Measurements from ENCODE around the gene MAST3. TPM values are rescaled to one million over a fixed set of nuclear protein-coding genes. Genes with fewer than 3 reads are reported as not detected.

The MAST3 gene
- total RNA-seq, 1 donor from 2014 or later, result 9.6 TPM

DNA sequence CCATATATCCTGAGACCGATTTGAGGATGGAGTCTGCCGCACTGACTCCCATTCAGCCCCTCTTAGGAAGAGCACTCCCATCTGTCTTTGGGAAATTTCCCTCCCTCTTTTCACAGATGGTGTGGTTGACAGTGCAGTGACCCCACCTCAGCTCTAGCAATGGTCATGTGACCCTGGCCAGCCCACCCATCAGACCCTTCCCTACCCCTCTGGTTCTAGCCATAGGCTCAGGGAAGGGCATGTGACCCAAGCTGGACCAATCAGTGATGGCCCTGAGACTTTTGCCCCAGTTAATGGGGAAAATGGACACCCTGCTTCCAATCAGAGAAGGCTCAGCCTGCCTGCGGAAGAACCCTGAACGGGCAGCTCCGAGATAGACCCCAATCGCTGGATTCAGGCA is 37.1 kb upstream of the MAST3 start:
- intact Hi-C loops (cut with DNase I), result no loop called here

GRCh38 chr19:18062028-18062427 is 35.5 kb upstream of the MAST3 start:
- Histone ChIP-seq H3K27ac (no peak overlapping the region), H3K27me3 (no peaks in the 10 kb centered on the region), H3K9me3 (no peaks in the 10 kb centered on the region), H3K4me3 (no peak overlapping the region), H3K4me1 (peaks cover 16% of the 10 kb centered on the region), H3K36me3 (no peaks in the 10 kb centered on the region)
- TF ChIP-seq POLR2A (IDR thresholded peaks at IDR 0.05) (no peak), CTCF (IDR thresholded peaks at IDR 0.05) (no peak), POLR2AphosphoS5 (IDR thresholded peaks at IDR 0.05; ENCODE audit: insufficient read depth in 1 of 2, low read depth in 1 of 2) (no peak)
- intact Hi-C loops (cut with DNase I), result no loop called here
- DNase-seq (ENCODE audit: extremely low spot score in 2 of 2), result no peak

More for the DNA sequence above, 37.1 kb upstream of the MAST3 start:
- Histone ChIP-seq H3K4me1 (peaks cover 16% of the 10 kb centered on the region), H3K4me3 (no peak overlapping the region), H3K9me3 (no peaks in the 10 kb centered on the region), H3K27me3 (no peaks in the 10 kb centered on the region), H3K27ac (no peak overlapping the region), H3K36me3 (no peaks in the 10 kb centered on the region)
- TF ChIP-seq CTCF (IDR thresholded peaks at IDR 0.05) (no peak), POLR2AphosphoS5 (IDR thresholded peaks at IDR 0.05; ENCODE audit: insufficient read depth in 1 of 2, low read depth in 1 of 2) (no peak), POLR2A (IDR thresholded peaks at IDR 0.05) (no peak)
- no peak for DNase-seq (ENCODE audit: extremely low spot score in 2 of 2)

GRCh38 chr19:18063463-18063862 is 34.1 kb upstream of the MAST3 start:
- peaks cover 4% of the 10 kb centered on the region for H3K4me1 ChIP-seq
- intact Hi-C loops (cut with DNase I), result no loop called here
- TF ChIP-seq POLR2A (IDR thresholded peaks at IDR 0.05) (no peak), CTCF (IDR thresholded peaks at IDR 0.05) (no peak), POLR2AphosphoS5 (IDR thresholded peaks at IDR 0.05; ENCODE audit: insufficient read depth in 1 of 2, low read depth in 1 of 2) (no peak)
- no peaks in the 10 kb centered on the region for H3K27me3 ChIP-seq
- H3K36me3 ChIP-seq, result no peaks in the 10 kb centered on the region
- no peak overlapping the region for H3K4me3 ChIP-seq
- DNase-seq (ENCODE audit: extremely low spot score in 2 of 2), result no peak
- no peak overlapping the region for H3K27ac ChIP-seq
- no peaks in the 10 kb centered on the region for H3K9me3 ChIP-seq

- Histone ChIP-seq H3K4me1 (no peaks in the 10 kb centered on the region), H3K9me3 (no peaks in the 10 kb centered on the region), H3K4me3 (no peak overlapping the region), H3K27ac (no peak overlapping the region), H3K36me3 (no peaks in the 10 kb centered on the region), H3K27me3 (no peaks in the 10 kb centered on the region)
- no peak for DNase-seq (ENCODE audit: extremely low spot score in 2 of 2)
- TF ChIP-seq CTCF (IDR thresholded peaks at IDR 0.05) (no peak), POLR2AphosphoS5 (IDR thresholded peaks at IDR 0.05; ENCODE audit: insufficient read depth in 1 of 2, low read depth in 1 of 2) (no peak), POLR2A (IDR thresholded peaks at IDR 0.05) (no peak)
- intact Hi-C loops (cut with DNase I), result no loop called here
Measured at GRCh38 chr19:18065173-18065495, 32.4 kb upstream of the MAST3 start.

- TF ChIP-seq POLR2AphosphoS5 (IDR thresholded peaks at IDR 0.05; ENCODE audit: insufficient read depth in 1 of 2, low read depth in 1 of 2) (no peak), POLR2A (IDR thresholded peaks at IDR 0.05) (no peak), CTCF (IDR thresholded peaks at IDR 0.05) (no peak)
- Histone ChIP-seq H3K4me3 (no peak overlapping the region), H3K9me3 (no peaks in the 10 kb centered on the region), H3K36me3 (no peaks in the 10 kb centered on the region), H3K27ac (no peak overlapping the region), H3K27me3 (no peaks in the 10 kb centered on the region), H3K4me1 (no peaks in the 10 kb centered on the region)
- intact Hi-C loops (cut with DNase I), result no loop called here
- DNase-seq (ENCODE audit: extremely low spot score in 2 of 2), result no peak
Measured at GRCh38 chr19:18068395-18068794, 29.2 kb upstream of the MAST3 start.

Data from vagina (tissue), 2 donors.